ENCODE data around the gene ZCCHC17.
A peak's percentile ranks its signal among the peaks of the same experiment; 100 is the strongest.
"Not testable (repeated sequence)": the region's sequence is repeated elsewhere in the genome, so short reads cannot be mapped to it uniquely, and the experiment has no call there.

The ZCCHC17 gene

GRCh38 chr1:31296486-31297276 lies at the start of gene ZCCHC17, which contains the start of gene SNRNP40:
Gene ZCCHC17, plus strand, starts transcription at chr1:31297032. Its CDS starts 13,067 bp downstream, at chr1:31310099.
Gene SNRNP40, minus strand, starts transcription at chr1:31296788. Its CDS starts 37 bp downstream, at chr1:31296751.
- peak; percentile 74 to 91 for DNase-seq (ENCODE audit: low read depth in 2 of 2)

GRCh38 chr1:31248276-31248675 lies 48.6 kb upstream of the ZCCHC17 start:
- DNase-seq (ENCODE audit: low read depth in 2 of 2), result no peak

GRCh38 chr1:31249854-31250253 lies 47.0 kb upstream of the ZCCHC17 start:
- no peak for DNase-seq (ENCODE audit: low read depth in 2 of 2)

GRCh38 chr1:31257213-31257612 lies 39.6 kb upstream of the ZCCHC17 start:
- no peak for DNase-seq (ENCODE audit: low read depth in 2 of 2)

- DNase-seq (ENCODE audit: low read depth in 2 of 2), result no peak
These were observed 38.3 kb upstream of the ZCCHC17 start for GRCh38 chr1:31258581-31258980.

GRCh38 chr1:31259746-31260145 lies 37.1 kb upstream of the ZCCHC17 start:
- DNase-seq (ENCODE audit: low read depth in 2 of 2), result no peak

GRCh38 chr1:31261916-31262315 lies 34.9 kb upstream of the ZCCHC17 start:
- DNase-seq (ENCODE audit: low read depth in 2 of 2), result no peak

GRCh38 chr1:31262393-31262792 lies 34.4 kb upstream of the ZCCHC17 start:
- not testable (repeated sequence) for DNase-seq (ENCODE audit: low read depth in 2 of 2)

GRCh38 chr1:31263408-31263807 lies 33.4 kb upstream of the ZCCHC17 start:
- DNase-seq (ENCODE audit: low read depth in 2 of 2), result no peak

- DNase-seq (ENCODE audit: low read depth in 2 of 2), result no peak
These were observed 31.9 kb upstream of the ZCCHC17 start for GRCh38 chr1:31264790-31265386.

- DNase-seq (ENCODE audit: low read depth in 2 of 2), result no peak
These were observed 30.3 kb upstream of the ZCCHC17 start for GRCh38 chr1:31266547-31266946.

GRCh38 chr1:31272369-31272768 lies 24.5 kb upstream of the ZCCHC17 start:
- DNase-seq (ENCODE audit: low read depth in 2 of 2), result no peak

- DNase-seq (ENCODE audit: low read depth in 2 of 2), result no peak
These were observed 23.2 kb upstream of the ZCCHC17 start for GRCh38 chr1:31273619-31274018.

GRCh38 chr1:31282426-31282825 lies 14.4 kb upstream of the ZCCHC17 start:
- not testable (repeated sequence) for DNase-seq (ENCODE audit: low read depth in 2 of 2)

GRCh38 chr1:31287791-31288190 lies 9.0 kb upstream of the ZCCHC17 start:
- DNase-seq (ENCODE audit: low read depth in 2 of 2), result not testable (repeated sequence)

- DNase-seq (ENCODE audit: low read depth in 2 of 2), result no peak
These were observed 7.8 kb upstream of the ZCCHC17 start for GRCh38 chr1:31289021-31289420.

- no peak for DNase-seq (ENCODE audit: low read depth in 2 of 2)
These were observed 852 bp upstream of the ZCCHC17 start for GRCh38 chr1:31295874-31296485.

GRCh38 chr1:31297277-31298247 lies 730 bp downstream of the ZCCHC17 start:
- no peak for DNase-seq (ENCODE audit: low read depth in 2 of 2)

- no peak for DNase-seq (ENCODE audit: low read depth in 2 of 2)
These were observed 2.5 kb downstream of the ZCCHC17 start for GRCh38 chr1:31299365-31299764.

GRCh38 chr1:31300193-31300592 lies 3.4 kb downstream of the ZCCHC17 start:
- no peak for DNase-seq (ENCODE audit: low read depth in 2 of 2)

- no peak for DNase-seq (ENCODE audit: low read depth in 2 of 2)
These were observed 6.0 kb downstream of the ZCCHC17 start for GRCh38 chr1:31302709-31303441.

Data from stimulated activated CD4-positive, alpha-beta T cell treated with anti-CD3 and anti-CD28 coated beads, Interleukin-4, amount 100 ng/mL, for 48 hours (primary cell).